ENCODE results near the gene SERPINB7. TPM values are rescaled to one million over a fixed set of nuclear protein-coding genes. Genes with fewer than 3 reads are reported as not detected.

Gene SERPINB7
- total RNA-seq, 1 donor from 2014 or later, result not detected

GRCh38 chr18:63784787-63785452 is 9.7 kb downstream of the SERPINB7 start:
- Histone ChIP-seq H3K4me1 (no peaks in the 10 kb centered on the region), H3F3A (ENCODE audit: low read depth) (no peaks in the 10 kb centered on the region), H3K4me2 (no peak overlapping the region), H3K4me3 (no peak overlapping the region), H3K36me3 (no peaks in the 10 kb centered on the region), H3K27ac (no peak overlapping the region), H4K20me1 (ENCODE audit: low read depth) (no peaks in the 10 kb centered on the region), H2AFZ (replicated peaks) (no peak overlapping the region), H3K79me2 (ENCODE audit: low read depth) (no peaks in the 10 kb centered on the region), H3K27me3 (no peaks in the 10 kb centered on the region), H3K9ac (no peak overlapping the region), H3K9me3 (ENCODE audit: low read depth) (no peaks in the 10 kb centered on the region)
- Mint-ChIP-seq H3K9me3 (no peaks in the 10 kb centered on the region), H3K4me1 (no peaks in the 10 kb centered on the region), H3K27ac (no peak overlapping the region), H3K36me3 (no peaks in the 10 kb centered on the region), H3K27me3 (ENCODE audit: insufficient read depth, low read depth) (no peaks in the 10 kb centered on the region), H3K4me3 (no peak overlapping the region)
- TF ChIP-seq EZH2phosphoT487 (IDR thresholded peaks at IDR 0.05) (no peak), EZH2 (IDR thresholded peaks at IDR 0.05) (no peak)
- DNase-seq (ENCODE audit: low spot score), result no peak

DNA sequence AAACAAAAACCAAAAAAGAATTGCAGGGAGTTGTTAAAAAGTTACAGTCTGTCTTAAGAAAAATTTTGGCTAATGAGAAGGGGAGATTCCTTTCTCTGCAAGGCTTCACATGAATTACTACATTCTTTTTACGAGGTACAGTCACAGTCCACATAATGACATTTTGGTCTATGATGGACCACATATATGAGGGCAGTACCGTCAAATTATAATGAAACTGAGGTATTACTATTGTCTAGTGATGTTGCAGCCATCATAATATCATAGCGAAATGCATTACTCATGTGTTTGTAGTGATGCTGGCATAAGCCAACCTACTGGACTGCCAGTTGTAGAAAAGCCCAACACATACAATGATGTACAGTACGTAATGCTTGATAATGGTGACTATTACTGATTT is 12.5 kb downstream of the SERPINB7 start:
- Histone ChIP-seq H3K27me3 (no peaks in the 10 kb centered on the region), H3K36me3 (no peaks in the 10 kb centered on the region), H3K27ac (no peak overlapping the region), H3K4me1 (no peaks in the 10 kb centered on the region), H2AFZ (replicated peaks) (no peak overlapping the region), H3K79me2 (ENCODE audit: low read depth) (no peaks in the 10 kb centered on the region), H3K4me3 (no peak overlapping the region), H3F3A (ENCODE audit: low read depth) (no peaks in the 10 kb centered on the region), H4K20me1 (ENCODE audit: low read depth) (no peaks in the 10 kb centered on the region), H3K9ac (no peak overlapping the region), H3K9me3 (ENCODE audit: low read depth) (no peaks in the 10 kb centered on the region), H3K4me2 (no peak overlapping the region)
- Mint-ChIP-seq H3K27me3 (ENCODE audit: insufficient read depth, low read depth) (no peaks in the 10 kb centered on the region), H3K4me3 (no peak overlapping the region), H3K27ac (no peak overlapping the region), H3K9me3 (no peaks in the 10 kb centered on the region), H3K4me1 (no peaks in the 10 kb centered on the region), H3K36me3 (no peaks in the 10 kb centered on the region)
- no peak for DNase-seq (ENCODE audit: low spot score)
- TF ChIP-seq EZH2phosphoT487 (IDR thresholded peaks at IDR 0.05) (no peak), EZH2 (IDR thresholded peaks at IDR 0.05) (no peak)
- TF ChIP-seq, protein P1, sequence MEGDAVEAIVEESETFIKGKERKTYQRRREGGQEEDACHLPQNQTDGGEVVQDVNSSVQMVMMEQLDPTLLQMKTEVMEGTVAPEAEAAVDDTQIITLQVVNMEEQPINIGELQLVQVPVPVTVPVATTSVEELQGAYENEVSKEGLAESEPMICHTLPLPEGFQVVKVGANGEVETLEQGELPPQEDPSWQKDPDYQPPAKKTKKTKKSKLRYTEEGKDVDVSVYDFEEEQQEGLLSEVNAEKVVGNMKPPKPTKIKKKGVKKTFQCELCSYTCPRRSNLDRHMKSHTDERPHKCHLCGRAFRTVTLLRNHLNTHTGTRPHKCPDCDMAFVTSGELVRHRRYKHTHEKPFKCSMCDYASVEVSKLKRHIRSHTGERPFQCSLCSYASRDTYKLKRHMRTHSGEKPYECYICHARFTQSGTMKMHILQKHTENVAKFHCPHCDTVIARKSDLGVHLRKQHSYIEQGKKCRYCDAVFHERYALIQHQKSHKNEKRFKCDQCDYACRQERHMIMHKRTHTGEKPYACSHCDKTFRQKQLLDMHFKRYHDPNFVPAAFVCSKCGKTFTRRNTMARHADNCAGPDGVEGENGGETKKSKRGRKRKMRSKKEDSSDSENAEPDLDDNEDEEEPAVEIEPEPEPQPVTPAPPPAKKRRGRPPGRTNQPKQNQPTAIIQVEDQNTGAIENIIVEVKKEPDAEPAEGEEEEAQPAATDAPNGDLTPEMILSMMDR (IDR thresholded peaks at IDR 0.05), result no peak

DNA sequence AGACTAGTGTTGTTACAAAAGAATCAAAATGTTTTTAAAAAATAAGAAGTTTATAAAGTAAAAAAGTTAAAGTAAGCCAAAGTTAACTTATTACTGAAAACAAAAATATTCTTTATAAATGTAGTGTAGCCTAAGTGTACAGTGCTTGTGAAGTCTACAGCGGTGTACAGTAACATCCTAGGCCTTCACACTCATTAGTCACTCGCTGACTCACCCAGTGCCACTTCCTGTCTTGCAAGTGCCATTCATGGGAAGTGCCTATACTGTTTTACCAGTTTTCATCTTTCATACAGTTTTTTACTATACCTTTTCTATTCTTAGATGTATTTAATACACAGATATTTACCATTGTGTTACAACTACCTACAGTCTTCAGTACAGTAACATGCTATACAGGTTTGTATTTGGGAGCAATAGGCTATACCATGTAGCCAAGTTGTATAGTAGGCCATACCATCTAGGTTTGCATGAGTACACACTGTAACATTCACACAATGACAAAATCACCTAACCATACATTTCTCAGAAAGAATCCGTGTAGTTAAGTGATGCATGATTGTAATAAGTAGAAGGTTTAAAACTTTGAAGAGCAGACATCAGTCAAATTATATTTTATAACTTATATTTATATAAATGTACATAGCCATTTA is 13.4 kb downstream of the SERPINB7 start:
- H3K4me1 Mint-ChIP-seq, result no peaks in the 10 kb centered on the region
- H3K36me3 ChIP-seq, result no peaks in the 10 kb centered on the region
- no peak overlapping the region for H3K27ac ChIP-seq
- no peaks in the 10 kb centered on the region for H3K9me3 Mint-ChIP-seq
- no peaks in the 10 kb centered on the region for H3K79me2 ChIP-seq (ENCODE audit: low read depth)
- H3K4me3 ChIP-seq, result no peak overlapping the region
- no peak overlapping the region for H2AFZ ChIP-seq (replicated peaks)
- no peak for TF ChIP-seq EZH2 (IDR thresholded peaks at IDR 0.05)
- TF ChIP-seq EZH2phosphoT487 (IDR thresholded peaks at IDR 0.05), result no peak
- TF ChIP-seq, protein P1 (IDR thresholded peaks at IDR 0.05), result no peak
- H3K27me3 Mint-ChIP-seq (ENCODE audit: insufficient read depth, low read depth), result no peaks in the 10 kb centered on the region
- H3F3A ChIP-seq (ENCODE audit: low read depth), result no peaks in the 10 kb centered on the region
- no peak overlapping the region for H3K4me2 ChIP-seq
- no peak overlapping the region for H3K4me3 Mint-ChIP-seq
- no peaks in the 10 kb centered on the region for H3K9me3 ChIP-seq (ENCODE audit: low read depth)
- DNase-seq (ENCODE audit: low spot score), result no peak
- no peaks in the 10 kb centered on the region for H4K20me1 ChIP-seq (ENCODE audit: low read depth)
- no peak overlapping the region for H3K9ac ChIP-seq
- no peak overlapping the region for H3K27ac Mint-ChIP-seq
- no peaks in the 10 kb centered on the region for H3K27me3 ChIP-seq
- no peaks in the 10 kb centered on the region for H3K4me1 ChIP-seq
- no peaks in the 10 kb centered on the region for H3K36me3 Mint-ChIP-seq

DNA sequence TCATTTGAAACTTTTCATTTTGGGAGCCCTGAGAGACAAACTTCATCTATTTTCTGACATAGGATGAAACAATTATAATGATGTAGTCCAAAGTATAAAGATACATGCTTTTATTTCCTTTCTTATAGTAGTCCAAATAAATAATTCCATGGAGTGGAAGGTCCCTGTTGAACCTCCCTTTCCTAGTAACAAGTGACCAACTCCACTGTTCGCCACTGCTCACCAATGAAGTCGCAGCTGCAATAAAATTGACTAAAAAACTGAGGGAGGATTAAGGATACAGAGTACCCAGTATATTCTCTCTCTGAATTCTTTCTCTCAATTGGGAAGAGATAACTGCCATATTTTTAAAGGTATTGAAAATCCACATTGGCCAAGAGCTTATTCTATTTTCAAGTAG is 14.1 kb downstream of the SERPINB7 start:
- H4K20me1 ChIP-seq (ENCODE audit: low read depth), result no peaks in the 10 kb centered on the region
- no peak overlapping the region for H3K9ac ChIP-seq
- no peak overlapping the region for H3K27ac Mint-ChIP-seq
- no peaks in the 10 kb centered on the region for H3K27me3 Mint-ChIP-seq (ENCODE audit: insufficient read depth, low read depth)
- no peaks in the 10 kb centered on the region for H3K36me3 Mint-ChIP-seq
- no peak for DNase-seq (ENCODE audit: low spot score)
- no peaks in the 10 kb centered on the region for H3F3A ChIP-seq (ENCODE audit: low read depth)
- no peaks in the 10 kb centered on the region for H3K4me1 ChIP-seq
- H3K79me2 ChIP-seq (ENCODE audit: low read depth), result no peaks in the 10 kb centered on the region
- no peak overlapping the region for H3K27ac ChIP-seq
- no peak overlapping the region for H3K4me3 Mint-ChIP-seq
- H3K9me3 ChIP-seq (ENCODE audit: low read depth), result no peaks in the 10 kb centered on the region
- TF ChIP-seq EZH2 (IDR thresholded peaks at IDR 0.05) (no peak), EZH2phosphoT487 (IDR thresholded peaks at IDR 0.05) (no peak)
- TF ChIP-seq, protein P1 (IDR thresholded peaks at IDR 0.05), result no peak
- no peak overlapping the region for H2AFZ ChIP-seq (replicated peaks)
- no peak overlapping the region for H3K4me3 ChIP-seq
- no peaks in the 10 kb centered on the region for H3K4me1 Mint-ChIP-seq
- no peak overlapping the region for H3K4me2 ChIP-seq
- no peaks in the 10 kb centered on the region for H3K27me3 ChIP-seq
- H3K36me3 ChIP-seq, result no peaks in the 10 kb centered on the region
- no peaks in the 10 kb centered on the region for H3K9me3 Mint-ChIP-seq
